Omental fat pad (tissue), 4 donors: ENCODE results near the gene IL22. TPM values are rescaled to one million over a fixed set of nuclear protein-coding genes. Genes with fewer than 3 reads are reported as not detected.

Experiments
- ATAC-seq: fragments of 150-250 bp; one replicate; pipeline ENCODE4 v1.9.1; 2016; ENCODE audit warnings: mild to moderate bottlenecking, moderate library complexity; ENCODE audit not compliant: low FRiP score
- DNase-seq: peaks from one replicate; pipeline ENCODE4 v3.0.0-alpha.2; 2019; ENCODE audit warnings: low spot score
- total RNA-seq, 4 donors: library from RNA; depleted of rRNA; stranded (reverse); fragments of >200 nt; gene quantifications; one replicate each; pipeline ENCODE4 v1.1.0, GENCODE V29; 2016
- TF ChIP-seq, protein P1 (sequence below), 3 donors: fragments of 450-650 bp; IDR thresholded peaks; one replicate each; pipeline ENCODE4 v1.5.1; 2016 to 2017; ENCODE audit warnings: antibody characterized with exemption in 3 of 3, mild to moderate bottlenecking in 3 of 3, moderate library complexity in 2 of 3

IL22 gene
- total RNA-seq, 4 donors from 2014 or later = not detected

DNA sequence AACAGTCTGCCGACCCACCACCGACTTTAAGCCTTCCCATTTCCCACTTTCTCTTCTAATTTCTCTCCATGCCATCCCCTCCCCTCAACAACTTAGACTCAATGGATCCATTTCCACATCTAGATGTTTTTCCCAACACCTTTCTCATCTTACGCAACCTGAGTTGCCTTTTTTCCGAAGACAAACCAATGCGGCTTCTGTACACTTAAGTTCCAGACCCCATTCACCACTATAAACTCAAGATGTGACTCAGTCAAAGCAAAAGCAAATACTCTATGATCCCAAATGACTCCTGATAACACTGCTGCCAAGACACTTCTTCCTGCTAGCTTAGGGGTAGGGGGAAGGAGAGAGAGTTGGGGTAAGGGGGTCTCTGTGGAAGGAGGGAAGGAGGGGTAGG is 1.3 kb downstream of the IL22 start:
- no peak for ATAC-seq
- TF ChIP-seq, protein P1, sequence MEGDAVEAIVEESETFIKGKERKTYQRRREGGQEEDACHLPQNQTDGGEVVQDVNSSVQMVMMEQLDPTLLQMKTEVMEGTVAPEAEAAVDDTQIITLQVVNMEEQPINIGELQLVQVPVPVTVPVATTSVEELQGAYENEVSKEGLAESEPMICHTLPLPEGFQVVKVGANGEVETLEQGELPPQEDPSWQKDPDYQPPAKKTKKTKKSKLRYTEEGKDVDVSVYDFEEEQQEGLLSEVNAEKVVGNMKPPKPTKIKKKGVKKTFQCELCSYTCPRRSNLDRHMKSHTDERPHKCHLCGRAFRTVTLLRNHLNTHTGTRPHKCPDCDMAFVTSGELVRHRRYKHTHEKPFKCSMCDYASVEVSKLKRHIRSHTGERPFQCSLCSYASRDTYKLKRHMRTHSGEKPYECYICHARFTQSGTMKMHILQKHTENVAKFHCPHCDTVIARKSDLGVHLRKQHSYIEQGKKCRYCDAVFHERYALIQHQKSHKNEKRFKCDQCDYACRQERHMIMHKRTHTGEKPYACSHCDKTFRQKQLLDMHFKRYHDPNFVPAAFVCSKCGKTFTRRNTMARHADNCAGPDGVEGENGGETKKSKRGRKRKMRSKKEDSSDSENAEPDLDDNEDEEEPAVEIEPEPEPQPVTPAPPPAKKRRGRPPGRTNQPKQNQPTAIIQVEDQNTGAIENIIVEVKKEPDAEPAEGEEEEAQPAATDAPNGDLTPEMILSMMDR (IDR thresholded peaks at IDR 0.05) = no peak
- DNase-seq = no peak

DNA sequence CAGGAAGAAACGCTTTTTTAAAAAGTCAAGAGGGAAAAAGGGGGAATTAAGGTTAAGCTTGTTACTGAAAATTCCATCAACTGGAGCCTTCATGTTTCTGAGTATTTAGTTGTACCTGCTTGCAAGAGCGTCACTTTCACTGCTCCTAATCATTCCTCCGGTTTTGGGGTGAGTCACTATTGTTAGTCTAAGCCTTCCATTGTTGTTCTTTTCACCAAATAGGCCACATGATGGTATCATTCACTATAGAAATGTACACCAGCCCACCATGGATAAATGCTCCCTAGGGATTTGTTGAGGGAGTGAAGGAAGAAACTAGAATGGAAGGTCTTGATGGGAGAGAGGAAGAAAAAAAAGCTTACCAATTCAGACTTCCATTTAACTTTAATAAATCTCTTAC is 3.0 kb downstream of the IL22 start:
- DNase-seq = no peak
- TF ChIP-seq, protein P1 (IDR thresholded peaks at IDR 0.05) = no peak

DNA sequence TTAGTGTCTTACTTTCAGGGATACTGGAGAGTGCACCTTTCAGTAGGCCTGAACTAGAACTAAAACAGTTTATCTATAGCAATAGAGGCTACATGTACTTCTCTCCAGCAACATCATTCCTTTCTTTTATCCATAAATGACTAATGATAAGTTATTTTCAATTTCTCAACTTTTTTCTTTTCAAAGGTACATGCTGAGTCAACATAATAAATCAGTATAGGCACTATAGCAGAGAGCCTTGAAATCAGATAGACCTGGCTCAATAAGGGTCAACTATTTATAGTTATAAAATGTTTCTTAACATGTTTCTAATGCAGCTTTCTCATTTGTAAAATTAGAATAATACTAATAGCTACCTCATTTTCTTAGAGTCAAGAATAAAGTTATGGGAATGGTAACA is 5.6 kb downstream of the IL22 start:
- ATAC-seq (no peak), DNase-seq (no peak)
- TF ChIP-seq, protein P1 (IDR thresholded peaks at IDR 0.05) = no peak

More for the DNA sequence above, 3.0 kb downstream of the IL22 start:
- no peak for ATAC-seq

DNA sequence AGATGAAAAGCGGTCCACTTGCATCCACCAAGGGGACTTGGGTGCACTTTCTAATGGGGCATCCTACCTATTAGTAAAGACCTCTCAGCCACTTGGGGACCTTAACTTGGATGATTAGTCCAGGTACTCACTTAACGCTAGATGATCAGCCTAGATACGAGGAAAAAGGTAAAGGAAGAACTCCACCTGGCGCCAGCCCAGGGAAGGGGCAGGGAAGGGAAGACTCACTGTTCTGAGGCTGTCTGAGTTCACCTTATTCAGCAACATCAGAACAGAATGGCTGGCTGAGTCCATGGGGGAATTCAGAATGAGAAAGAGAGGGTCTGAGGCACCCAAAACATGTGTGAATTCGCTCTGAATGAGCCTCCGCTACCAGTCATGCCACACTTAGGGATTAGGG is 7.1 kb downstream of the IL22 start:
- TF ChIP-seq, protein P1 (IDR thresholded peaks at IDR 0.05) = no peak
- no peak for DNase-seq
- ATAC-seq = peak; percentile 10

DNA sequence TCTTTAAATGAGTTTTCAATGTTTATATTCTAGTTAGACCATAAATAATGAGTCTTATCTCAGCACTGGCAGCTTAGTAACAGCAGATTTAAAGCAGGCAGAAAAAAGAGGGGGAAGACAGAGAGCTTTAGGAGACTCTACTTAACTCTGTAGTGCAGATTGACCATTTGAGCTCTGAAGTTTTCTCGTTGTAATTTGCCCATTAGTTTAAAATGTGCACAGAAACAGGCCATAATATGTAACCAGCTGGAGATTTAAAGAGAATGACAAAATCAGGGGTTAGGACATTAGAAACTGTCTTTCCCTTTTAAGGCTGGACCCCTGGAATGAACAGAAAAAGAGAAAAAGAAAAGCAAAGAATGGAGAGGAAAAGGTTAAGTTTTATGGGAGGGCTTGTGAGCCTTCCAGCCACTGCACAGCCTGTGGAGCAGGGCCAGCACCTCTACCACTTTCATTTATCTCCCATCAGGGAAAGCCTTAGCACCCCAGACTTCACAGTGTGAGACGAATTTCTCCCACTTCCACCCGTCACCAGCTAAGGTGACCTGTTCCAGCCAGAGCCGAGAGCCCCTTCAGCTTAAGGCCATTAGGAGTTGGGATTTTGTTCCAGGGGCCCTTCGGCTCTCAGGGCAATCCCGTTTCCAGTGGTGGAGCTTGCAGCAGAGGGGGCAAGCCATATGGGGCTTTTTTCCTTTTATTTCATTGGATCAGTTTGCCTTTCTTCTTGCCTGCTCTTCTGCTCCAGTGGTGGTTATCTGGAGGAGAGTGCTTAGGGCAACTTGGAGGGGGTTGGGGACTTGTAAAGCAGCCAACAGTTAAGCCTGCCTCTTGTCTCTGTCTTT is 8.0 kb downstream of the IL22 start:
- TF ChIP-seq, protein P1 (IDR thresholded peaks at IDR 0.05) = no peak
- ATAC-seq = peak; percentile 75
- no peak for DNase-seq

DNA sequence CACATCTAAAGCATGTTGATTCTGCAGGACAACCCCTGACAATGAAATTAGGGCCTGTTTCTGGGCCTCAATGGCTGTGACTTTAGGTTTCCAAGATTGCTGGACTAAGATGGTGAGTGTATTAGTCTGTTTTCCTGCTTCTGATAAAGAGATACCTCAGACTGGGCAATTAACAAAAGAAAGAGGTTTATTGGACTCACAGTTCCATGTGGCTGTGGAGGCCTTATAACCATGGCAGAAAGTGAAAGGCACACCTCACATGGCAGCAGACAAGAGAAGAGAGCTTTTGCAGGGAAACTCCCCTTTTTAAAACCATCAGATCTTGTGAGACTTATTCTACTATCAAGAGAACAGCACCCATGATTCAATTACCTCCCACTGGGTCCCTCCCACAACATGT is 10.6 kb downstream of the IL22 start:
- DNase-seq (no peak), ATAC-seq (no peak)
- TF ChIP-seq, protein P1 (IDR thresholded peaks at IDR 0.05) = no peak

DNA sequence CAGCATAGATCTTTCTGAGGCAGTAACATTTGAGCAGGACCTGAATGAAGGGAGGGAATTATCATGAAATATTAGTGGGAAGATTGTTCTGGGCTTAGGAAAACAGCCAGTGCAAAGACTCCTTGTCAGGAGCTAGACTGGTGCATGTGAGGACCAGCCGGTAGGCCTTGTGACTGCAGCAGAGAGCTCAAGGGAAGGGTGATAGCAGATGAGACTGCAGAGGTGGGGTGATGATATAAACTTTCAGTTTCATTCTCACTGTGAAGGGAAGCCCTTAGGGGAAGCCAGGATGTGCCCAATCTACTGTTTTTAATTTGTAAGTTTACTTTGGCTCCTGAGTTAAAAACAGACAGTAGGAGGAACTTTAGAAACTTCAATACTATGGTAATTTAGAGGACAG is 12.4 kb downstream of the IL22 start:
- no peak for DNase-seq
- ATAC-seq = peak; percentile 52
- TF ChIP-seq, protein P1 (IDR thresholded peaks at IDR 0.05) = no peak
